Measurements from ENCODE around the gene MAP2K3.

GRCh38 chr17:21252796-21253645, 31.5 kb upstream of the MAP2K3 start, which contains the start of gene NATD1:
- TF ChIP-seq CTCF (IDR thresholded peaks at IDR 0.05 in 4 of 5, conservative IDR thresholded peaks at IDR 0.05 in 1 of 5) (no peak), POLR2A (IDR thresholded peaks at IDR 0.05) (peak; percentile 86 to 91)

Data from gastrocnemius medialis (tissue), 4 donors.